Panc1 (cell line): ENCODE data around the gene DNASE1. TPM values are rescaled to one million over a fixed set of nuclear protein-coding genes. Genes with fewer than 3 reads are reported as not detected.
A peak's percentile ranks its signal among the peaks of the same experiment; 100 is the strongest.

ENCODE experiments used
- ATAC-seq: fragments of 200-7000 bp; cut with Tn5 transposase; 2 replicates; pipeline ENCODE4 v1.9.1; 2020; ENCODE audit warnings: mild to moderate bottlenecking, moderate library complexity
- BruUV-seq: library from RNA; stranded (reverse); fragments of 400-500 nt; replicated peaks from 2 replicates; lab custom pipeline; 2021; lab: Mats Ljungman, UMichigan
- CTCF ChIA-PET: fragments of 300-600 bp; sonication (Branson Sonifier 250); formaldehyde crosslinking; loops from one replicate; lab custom pipeline; 2022; ENCODE audit warnings: antibody characterized with exemption; lab: Charles Lee
- POLR2A ChIA-PET: fragments of 300-600 bp; sonication (Branson Sonifier 250); formaldehyde crosslinking; loops from one replicate; lab custom pipeline; 2022; ENCODE audit warnings: antibody characterized with exemption; lab: Charles Lee
- DNase-seq: peaks from one replicate; pipeline ENCODE4 v3.0.0-alpha.2; 2010; ENCODE audit warnings: low read depth, low spot score
- H3K27ac ChIP-seq: 2 replicates; pipeline ENCODE4 v1.5.1; 2011; ENCODE audit warnings: mild to moderate bottlenecking, low read length, inconsistent platforms
- H3K27me3 ChIP-seq: fragments of 200-500 bp; sonication (Bioruptor generic); 2 replicates; pipeline ENCODE4 v1.6.0; 2014; ENCODE audit warnings: low read length, inconsistent platforms; ENCODE audit not compliant: control insufficient read depth, insufficient read depth
- H3K36me3 ChIP-seq: fragments of 200-500 bp; sonication (Bioruptor generic); 2 replicates; pipeline ENCODE4 v1.5.1; 2014; ENCODE audit warnings: inconsistent platforms, mild to moderate bottlenecking, low read length, moderate library complexity; ENCODE audit not compliant: control insufficient read depth, insufficient read depth
- H3K4me1 ChIP-seq: 2 replicates; pipeline ENCODE4 v1.5.1; 2011; ENCODE audit warnings: inconsistent platforms, mild to moderate bottlenecking, low read length, moderate library complexity; ENCODE audit not compliant: control insufficient read depth, insufficient read depth
- H3K4me3 ChIP-seq, 2 experiments: 2 replicates each; pipeline ENCODE4 v1.5.1; 2011 to 2012; ENCODE audit warnings: low read depth in 2 of 2, low read length in 2 of 2, mild to moderate bottlenecking in 2 of 2, inconsistent platforms in 1 of 2, moderate library complexity in 1 of 2
- H3K9me3 ChIP-seq: fragments of 200-500 bp; sonication (Bioruptor generic); 2 replicates; pipeline ENCODE4 v1.5.1; 2014; ENCODE audit warnings: low read depth, mild to moderate bottlenecking, inconsistent platforms, low read length, moderate library complexity; ENCODE audit not compliant: control insufficient read depth, insufficient read depth
- CTCF ChIP-seq: fragments of 450-650 bp; IDR thresholded peaks from 2 replicates; pipeline ENCODE4 v1.5.1; 2017; ENCODE audit warnings: mild to moderate bottlenecking
- POLR2AphosphoS5 ChIP-seq: IDR thresholded peaks from 2 replicates; pipeline ENCODE4 v1.6.1; 2012; ENCODE audit warnings: mild to moderate bottlenecking, low read depth, low read length, moderate library complexity
- REST ChIP-seq, 2 experiments: IDR thresholded peaks; 2 replicates each; pipeline ENCODE4 v1.6.1; 2011 to 2012; ENCODE audit warnings: low read depth in 2 of 2, control low read depth in 1 of 2, low read length in 1 of 2, mild to moderate bottlenecking in 1 of 2, moderate library complexity in 1 of 2; ENCODE audit not compliant: insufficient read depth in 1 of 2
- SIN3A ChIP-seq: IDR thresholded peaks from 2 replicates; pipeline ENCODE4 v1.6.1; 2012; ENCODE audit warnings: low read depth, mild to moderate bottlenecking, low read length, moderate library complexity, borderline replicate concordance; ENCODE audit not compliant: insufficient read depth
- TCF7L2 ChIP-seq: IDR thresholded peaks from 2 replicates; pipeline ENCODE4 v1.6.1; 2011; ENCODE audit warnings: mild to moderate bottlenecking, low read depth, low read length, inconsistent platforms
- in situ Hi-C: cut with HindIII; loops from 2 replicates; pipeline ENCODE4 v1.10.0; 2016; ENCODE audit warnings: low sequenced_read_pairs, low pct_unique_long_range_greater_than_20kb
- intact Hi-C: fragments of 100-400 bp; cut with micrococcal nuclease; formaldehyde crosslinking; loops from one replicate; pipeline ENCODE4 v1.10.0; 2022; ENCODE audit not compliant: unreplicated experiment
- total RNA-seq: library from RNA; stranded (reverse); gene quantifications from one replicate; pipeline ENCODE4 v1.2.1, GENCODE V29; 2021; ENCODE audit not compliant: unreplicated experiment

DNASE1 gene
- total RNA-seq, 1 experiment from 2014 or later, result 21.1 TPM

DNA sequence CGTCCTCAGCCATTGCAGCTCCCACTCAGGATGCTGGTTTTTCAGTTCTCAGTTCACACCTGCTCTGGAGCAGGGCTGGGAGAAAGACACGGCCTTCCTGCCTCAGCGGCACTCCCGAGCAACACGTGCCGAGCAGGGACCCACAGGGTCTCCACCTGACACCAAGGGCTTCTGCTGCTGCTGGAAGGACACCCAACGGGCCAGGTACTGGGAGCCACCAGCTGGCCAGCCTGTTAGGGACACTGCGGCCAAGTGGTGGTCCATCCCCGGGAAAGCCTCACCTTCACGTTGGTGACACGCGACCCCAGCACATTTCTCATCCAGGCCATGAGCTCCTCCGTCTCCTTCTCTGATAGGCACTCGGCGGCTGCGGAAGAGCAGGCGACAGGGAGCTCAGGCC lies 8.1 kb downstream of the DNASE1 start:
- Histone ChIP-seq H3K4me1 (0 out of 2 replicates have a peak, but pooled peaks cover 5% of the 10 kb centered on the region), H3K27ac (no peak overlapping the region), H3K27me3 (no peaks in the 10 kb centered on the region), H3K36me3 (peaks cover 7% of the 10 kb centered on the region), H3K9me3 (no peaks in the 10 kb centered on the region), H3K4me3 (no peak overlapping the region)
- intact Hi-C loops, result no loop called here
- TF ChIP-seq POLR2AphosphoS5, result no peak
- TF ChIP-seq TCF7L2, result no peak
- no peak for TF ChIP-seq REST (IDR thresholded peaks at IDR 0.05; ENCODE audit: insufficient read depth in 1 of 2, low read depth in 2 of 2, low read length in 1 of 2)
- ATAC-seq (no peak), DNase-seq (no peak)
- in situ Hi-C loops, result no loop called here
- BruUV-seq, result no TSS peak
- POLR2A ChIA-PET, result no interaction called here
- CTCF ChIA-PET, result no interaction called here

DNA sequence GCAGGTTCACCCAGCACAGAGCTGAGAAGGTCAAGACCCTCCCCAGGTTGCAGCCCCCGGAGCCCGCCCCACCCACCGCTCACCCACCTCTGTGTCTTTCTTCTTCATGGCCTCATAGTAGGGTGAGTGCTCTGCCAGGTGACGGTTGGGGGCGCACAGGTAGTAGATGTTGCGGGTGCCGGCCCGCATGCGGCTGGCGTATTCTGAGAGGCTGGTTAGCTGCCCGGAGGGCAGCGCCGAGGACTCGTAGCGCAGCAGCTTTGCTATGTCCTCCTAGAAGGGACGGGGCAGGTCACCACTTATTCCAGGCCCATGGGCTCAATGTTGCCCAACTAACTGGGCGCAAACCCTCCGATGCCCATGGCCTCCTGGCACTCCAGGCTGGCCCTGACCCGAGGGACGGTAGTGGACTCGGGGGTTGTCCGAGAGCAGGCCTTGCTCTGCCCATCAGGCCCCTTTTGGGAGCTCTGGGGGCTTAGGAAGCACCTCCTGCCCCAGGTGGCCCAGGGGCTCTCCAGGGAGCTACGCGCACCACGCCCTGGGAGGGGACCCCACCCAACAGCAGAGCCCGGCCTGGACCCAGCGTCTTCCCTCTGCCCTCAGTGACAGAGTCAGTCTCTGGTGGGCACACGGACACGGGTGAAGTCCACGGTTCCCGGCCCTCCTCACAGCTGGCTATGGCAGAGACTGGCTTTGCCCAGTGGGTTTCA lies 9.9 kb downstream of the DNASE1 start:
- CTCF ChIA-PET, result no interaction called here
- Histone ChIP-seq H3K9me3 (no peaks in the 10 kb centered on the region), H3K4me3 (no peak overlapping the region), H3K4me1 (no peaks in the 10 kb centered on the region), H3K27me3 (no peaks in the 10 kb centered on the region), H3K36me3 (peaks cover 7% of the 10 kb centered on the region), H3K27ac (no peak overlapping the region)
- DNase-seq (no peak), ATAC-seq (0 out of 2 replicates have a peak, but pooled peaks have one; percentile 7)
- intact Hi-C loops (no loop called here), in situ Hi-C loops (no loop called here)
- no TSS peak for BruUV-seq
- POLR2A ChIA-PET, result no interaction called here
- TF ChIP-seq POLR2AphosphoS5, result no peak
- TF ChIP-seq CTCF, result no peak
- no peak for TF ChIP-seq REST (IDR thresholded peaks at IDR 0.05; ENCODE audit: insufficient read depth in 1 of 2, low read depth in 2 of 2, low read length in 1 of 2)
- TF ChIP-seq SIN3A, result no peak
- no peak for TF ChIP-seq TCF7L2
